Stimulated activated naive B cell treated with anti-CD40 and anti-IgM and Interleukin-4, amounts not matched to agents 10 μg/mL and 1 μg/mL and 100 μg/mL, for 72 hours (primary cell): Measurements from ENCODE around the gene HS3ST5.

Experiments used
- ATAC-seq, 2 donors: fragments of 150-1000 bp; cut with Tn5 transposase; replicated peaks; 2 replicates each; pipeline ENCODE4 v1.10.0; 2021; ENCODE audit warnings: moderate library complexity in 1 of 2
- DNase-seq: peaks from one replicate; pipeline ENCODE4 v3.0.0; 2021
- H3K27ac Mint-ChIP-seq: one replicate; pipeline ENCODE4 v1.8.0; 2022; ENCODE audit warnings: mild to moderate bottlenecking, mixed read lengths
- H3K27me3 Mint-ChIP-seq, 2 donors: one replicate each; pipeline ENCODE4 v1.8.0; 2022; ENCODE audit warnings: mixed read lengths in 2 of 2
- H3K36me3 Mint-ChIP-seq, 2 donors: one replicate each; pipeline ENCODE4 v1.8.0; 2022; ENCODE audit warnings: mixed read lengths in 2 of 2, mild to moderate bottlenecking in 1 of 2
- H3K4me1 Mint-ChIP-seq, 2 donors: one replicate each; pipeline ENCODE4 v1.8.0; 2022; ENCODE audit warnings: mixed read lengths in 2 of 2, mild to moderate bottlenecking in 1 of 2
- H3K4me3 Mint-ChIP-seq, 2 donors: one replicate each; pipeline ENCODE4 v1.8.0; 2022; ENCODE audit warnings: mild to moderate bottlenecking in 2 of 2, mixed read lengths in 2 of 2, moderate library complexity in 1 of 2
- H3K9me3 Mint-ChIP-seq, 2 donors: one replicate each; pipeline ENCODE4 v1.8.0; 2022; ENCODE audit warnings: mixed read lengths in 2 of 2, mild to moderate bottlenecking in 1 of 2

HS3ST5 gene

DNA sequence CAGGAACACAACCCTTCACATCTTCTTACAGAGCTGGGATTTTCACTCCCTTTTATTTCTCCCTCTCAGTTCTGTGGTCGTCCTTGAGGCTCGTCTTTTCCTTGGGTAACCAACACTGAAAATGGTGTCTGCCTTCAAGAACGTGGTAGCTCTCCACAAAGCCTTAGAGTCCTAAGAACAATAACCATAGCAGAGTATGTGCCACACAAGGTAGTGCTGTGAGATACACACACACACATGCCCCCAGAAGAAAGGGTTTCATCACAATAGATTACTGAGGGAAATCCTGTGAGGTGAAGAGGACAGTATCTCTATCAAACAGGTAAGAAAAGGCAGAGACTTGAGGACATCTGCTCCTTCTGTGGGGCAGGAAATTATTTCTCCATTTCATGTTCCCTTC is 267.0 kb downstream of the HS3ST5 start:
- Mint-ChIP-seq H3K4me1 (no peaks in the 10 kb centered on the region), H3K36me3 (no peaks in the 10 kb centered on the region), H3K4me3 (no peak overlapping the region), H3K9me3 (peaks cover 5 to 6% of the 10 kb centered on the region in 2 donors), H3K27ac (no peak overlapping the region), H3K27me3 (peaks cover 0 to 7% of the 10 kb centered on the region in 2 donors)
- no peak for ATAC-seq
- DNase-seq, result no peak

DNA sequence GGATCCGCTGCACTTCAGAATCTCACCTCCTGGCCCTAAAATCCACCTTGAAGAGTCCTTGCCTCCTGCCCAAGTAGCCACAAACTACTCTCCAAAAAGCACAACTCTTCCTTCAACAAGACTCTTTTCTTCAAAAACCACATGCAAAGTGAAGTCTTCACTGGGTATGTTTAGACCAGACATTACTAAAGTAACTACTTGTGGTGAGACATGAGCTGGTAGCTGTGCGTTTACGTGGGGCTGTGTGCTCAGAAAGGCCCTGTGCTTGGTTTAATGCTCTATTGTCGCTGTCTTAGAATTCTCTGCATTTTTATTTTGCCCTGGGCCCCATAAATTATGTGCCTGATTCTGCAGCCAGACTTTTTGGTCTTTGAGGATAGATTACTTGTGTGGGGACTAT is 267.5 kb downstream of the HS3ST5 start:
- no peaks in the 10 kb centered on the region for H3K4me1 Mint-ChIP-seq
- ATAC-seq (no peak), DNase-seq (no peak)
- H3K9me3 Mint-ChIP-seq, result peaks cover 4 to 5% of the 10 kb centered on the region in 2 donors
- H3K27me3 Mint-ChIP-seq, result peaks cover 0 to 11% of the 10 kb centered on the region in 2 donors
- H3K4me3 Mint-ChIP-seq, result no peak overlapping the region
- no peaks in the 10 kb centered on the region for H3K36me3 Mint-ChIP-seq
- H3K27ac Mint-ChIP-seq, result no peak overlapping the region

DNA sequence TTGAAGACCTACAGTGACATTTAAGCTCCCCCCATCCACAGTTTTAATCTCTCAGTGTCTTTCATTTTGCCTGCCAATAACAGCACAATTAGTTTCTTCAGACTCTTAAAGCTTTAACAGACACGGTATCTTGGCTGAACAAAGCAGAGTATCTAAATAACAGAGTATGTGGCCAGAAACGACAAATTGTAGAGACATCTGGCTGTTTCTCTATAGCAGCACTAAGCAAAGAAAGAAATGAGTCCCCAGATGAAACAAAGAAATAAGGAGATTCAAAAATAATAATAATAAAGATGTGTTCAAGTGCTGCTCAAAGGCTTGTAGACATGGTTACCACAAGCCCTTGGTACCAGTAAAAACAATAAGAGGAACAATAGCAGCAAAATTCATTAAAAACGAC is 274.1 kb downstream of the HS3ST5 start:
- ATAC-seq, result no peak
- H3K36me3 Mint-ChIP-seq, result no peaks in the 10 kb centered on the region

DNA sequence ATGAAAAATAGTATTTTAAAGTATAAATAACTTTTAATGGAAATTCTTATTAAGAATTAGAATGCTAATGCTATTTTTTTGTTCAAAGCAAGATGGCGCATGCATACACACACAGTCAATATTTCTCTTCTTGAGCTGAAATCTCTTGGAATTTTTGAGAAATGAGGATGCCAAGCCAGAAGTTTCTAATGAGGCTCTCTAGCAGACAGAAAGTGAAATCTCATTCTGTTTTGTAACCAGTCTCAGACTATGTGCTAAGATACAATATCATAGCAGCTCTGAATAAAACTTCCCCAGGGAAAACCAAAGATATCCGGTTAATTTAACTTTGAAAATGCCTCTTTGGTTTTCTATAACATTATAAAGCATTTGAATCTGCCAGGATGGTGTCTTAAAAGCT is 274.7 kb downstream of the HS3ST5 start:
- Mint-ChIP-seq H3K36me3 (no peaks in the 10 kb centered on the region), H3K27me3 (peaks cover 5 to 11% of the 10 kb centered on the region in 2 donors), H3K4me1 (peaks cover 3 to 5% of the 10 kb centered on the region in 2 donors), H3K27ac (no peak overlapping the region), H3K4me3 (no peak overlapping the region), H3K9me3 (peaks cover 2% of the 10 kb centered on the region in 2 donors)
- ATAC-seq, result no peak
- no peak for DNase-seq

More for the DNA sequence above, 274.1 kb downstream of the HS3ST5 start:
- Mint-ChIP-seq H3K9me3 (peaks cover 4 to 5% of the 10 kb centered on the region in 2 donors), H3K27me3 (peaks cover 5 to 11% of the 10 kb centered on the region in 2 donors), H3K4me1 (peaks cover 3 to 5% of the 10 kb centered on the region in 2 donors), H3K27ac (no peak overlapping the region), H3K4me3 (no peak overlapping the region)
- no peak for DNase-seq

DNA sequence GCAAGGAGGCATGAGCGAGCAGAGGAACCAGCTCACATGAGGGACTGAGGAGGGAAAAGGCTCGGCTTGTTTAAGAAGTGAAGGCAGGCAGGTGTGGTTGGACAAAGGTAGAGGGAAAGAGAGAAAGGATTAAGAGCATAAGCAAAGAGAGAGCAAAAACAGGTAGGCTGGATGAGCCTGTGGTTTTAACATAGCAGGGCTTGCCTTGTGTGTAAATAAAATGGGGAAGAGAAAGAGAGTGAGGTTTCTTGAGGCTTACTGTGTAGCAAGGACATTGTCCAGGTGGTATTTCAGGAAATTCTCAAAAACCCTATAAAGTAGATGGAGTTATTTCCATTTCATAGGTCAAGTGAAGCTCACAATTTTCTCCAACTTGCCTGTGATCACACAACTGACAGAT is 278.0 kb downstream of the HS3ST5 start:
- peaks cover 3 to 5% of the 10 kb centered on the region in 2 donors for H3K4me1 Mint-ChIP-seq
- H3K27ac Mint-ChIP-seq, result no peak overlapping the region

DNA sequence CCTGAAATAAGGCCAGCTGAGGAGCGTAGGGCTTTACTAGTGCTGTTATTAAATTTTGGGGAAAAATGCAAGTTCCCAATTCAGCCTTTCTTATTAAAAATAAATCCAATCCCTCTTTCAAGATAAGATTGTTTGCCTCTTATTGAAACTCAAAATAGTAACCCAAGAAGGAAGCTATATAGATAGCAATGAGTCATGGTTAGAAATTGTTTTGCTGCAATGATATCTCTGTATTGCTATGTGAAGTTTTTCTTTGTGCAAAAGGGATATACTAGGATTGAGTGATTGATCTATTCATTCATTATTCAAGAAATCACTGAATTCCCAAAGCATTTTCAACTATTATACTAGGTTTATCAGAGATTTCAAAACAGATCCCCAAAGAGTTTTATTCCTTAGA is 278.9 kb downstream of the HS3ST5 start:
- no peaks in the 10 kb centered on the region for H3K9me3 Mint-ChIP-seq
- peaks cover 3 to 5% of the 10 kb centered on the region in 2 donors for H3K4me1 Mint-ChIP-seq
- ATAC-seq (no peak), DNase-seq (no peak)
- H3K27ac Mint-ChIP-seq, result no peak overlapping the region
- H3K36me3 Mint-ChIP-seq, result no peaks in the 10 kb centered on the region
- H3K27me3 Mint-ChIP-seq, result peaks cover 0 to 5% of the 10 kb centered on the region in 2 donors
- H3K4me3 Mint-ChIP-seq, result no peak overlapping the region

More for the DNA sequence above, 278.0 kb downstream of the HS3ST5 start:
- no peak for DNase-seq
- Mint-ChIP-seq H3K36me3 (no peaks in the 10 kb centered on the region), H3K9me3 (no peaks in the 10 kb centered on the region), H3K4me3 (no peak overlapping the region), H3K27me3 (peaks cover 0 to 5% of the 10 kb centered on the region in 2 donors)
- ATAC-seq, result peak; percentile 36 to 41

DNA sequence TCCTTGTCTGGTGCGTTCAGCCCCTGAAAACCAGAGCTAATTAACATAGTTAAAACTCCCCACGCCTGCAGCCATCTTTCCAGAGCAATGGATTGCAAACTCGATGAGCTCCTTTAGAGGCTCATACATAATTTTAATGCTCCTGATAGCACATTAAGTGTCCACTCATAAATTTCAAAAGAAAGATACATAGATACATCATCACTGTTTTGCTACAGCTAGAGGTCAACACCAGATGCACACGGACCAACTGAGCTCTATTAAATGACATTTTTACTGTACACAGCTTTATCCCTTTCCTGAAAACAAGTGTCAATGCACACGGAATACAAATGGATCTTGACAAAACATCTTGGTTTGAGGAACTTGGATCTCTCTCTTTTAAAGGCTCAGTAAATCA is 280.6 kb downstream of the HS3ST5 start:
- Mint-ChIP-seq H3K27me3 (peaks cover 0 to 5% of the 10 kb centered on the region in 2 donors), H3K36me3 (no peaks in the 10 kb centered on the region), H3K9me3 (no peaks in the 10 kb centered on the region), H3K4me1 (peaks cover 3 to 5% of the 10 kb centered on the region in 2 donors), H3K27ac (no peak overlapping the region), H3K4me3 (no peak overlapping the region)
- ATAC-seq (no peak), DNase-seq (no peak)

DNA sequence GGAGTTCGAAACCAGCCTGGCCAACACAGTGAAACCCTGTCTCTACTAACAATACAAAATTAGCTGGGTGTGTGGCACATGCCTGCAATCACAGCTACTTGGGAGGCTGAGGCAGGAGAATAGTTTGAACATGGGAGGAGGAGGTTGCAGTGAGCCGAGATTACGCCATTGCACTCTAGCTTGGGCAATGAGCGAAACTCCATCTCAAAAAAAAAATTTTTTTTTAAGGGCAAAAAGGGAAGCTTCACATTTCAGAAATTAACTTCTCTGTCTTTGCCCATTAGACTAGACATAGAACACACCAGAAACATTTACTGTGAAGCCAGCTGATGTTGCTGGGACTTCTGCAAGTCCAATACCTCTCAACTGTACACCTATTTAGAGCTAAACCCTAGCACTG is 281.1 kb downstream of the HS3ST5 start:
- ATAC-seq (no peak), DNase-seq (no peak)
- H3K9me3 Mint-ChIP-seq, result no peaks in the 10 kb centered on the region
- H3K27me3 Mint-ChIP-seq, result peaks cover 0 to under 1% of the 10 kb centered on the region in 2 donors
- H3K36me3 Mint-ChIP-seq, result no peaks in the 10 kb centered on the region
- H3K4me3 Mint-ChIP-seq, result no peak overlapping the region
- peaks cover 3 to 5% of the 10 kb centered on the region in 2 donors for H3K4me1 Mint-ChIP-seq
- no peak overlapping the region for H3K27ac Mint-ChIP-seq

DNA sequence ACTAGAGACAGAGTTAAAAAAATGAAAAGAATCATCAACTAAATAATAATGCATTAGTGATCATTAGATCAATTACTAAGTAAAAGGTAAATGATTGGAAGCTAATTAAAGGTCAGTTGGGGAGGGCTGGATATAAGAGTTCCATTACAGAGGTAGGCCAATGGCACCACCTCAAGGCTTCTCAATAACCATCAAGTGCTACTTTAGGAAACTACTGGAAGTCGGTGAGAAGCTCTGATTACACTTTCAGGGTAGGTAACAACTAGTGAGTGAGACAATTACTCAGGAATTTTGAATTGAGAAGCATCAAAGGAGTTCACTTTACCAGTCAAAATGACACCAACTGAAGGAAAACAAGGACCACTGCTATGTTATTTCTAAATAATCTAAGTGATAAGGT is 281.7 kb downstream of the HS3ST5 start:
- Mint-ChIP-seq H3K9me3 (no peaks in the 10 kb centered on the region), H3K4me1 (peaks cover 3 to 5% of the 10 kb centered on the region in 2 donors), H3K27ac (no peak overlapping the region), H3K36me3 (no peaks in the 10 kb centered on the region), H3K4me3 (no peak overlapping the region), H3K27me3 (no peaks in the 10 kb centered on the region)
- no peak for ATAC-seq
- DNase-seq, result no peak

DNA sequence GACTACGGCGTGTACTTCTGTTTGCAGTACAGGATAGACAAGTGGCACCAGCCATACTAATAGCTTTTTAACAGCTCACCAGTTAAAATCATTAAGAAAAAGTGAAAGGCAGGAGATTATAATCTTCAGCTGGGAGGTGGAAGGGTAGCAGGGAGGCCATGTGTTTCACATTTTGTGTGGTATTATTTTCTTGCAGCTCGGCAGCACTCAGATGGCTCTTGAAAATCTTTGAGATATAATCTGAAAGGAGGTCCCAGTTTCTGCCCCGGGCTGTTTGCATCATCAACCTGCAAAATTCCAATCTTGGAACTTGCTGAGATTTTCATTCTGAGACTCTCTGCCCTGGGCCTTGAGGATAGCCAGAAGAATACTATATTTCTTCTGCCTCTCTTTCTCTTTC is 284.4 kb downstream of the HS3ST5 start:
- H3K27me3 Mint-ChIP-seq, result no peaks in the 10 kb centered on the region
- ATAC-seq, result no peak

DNA sequence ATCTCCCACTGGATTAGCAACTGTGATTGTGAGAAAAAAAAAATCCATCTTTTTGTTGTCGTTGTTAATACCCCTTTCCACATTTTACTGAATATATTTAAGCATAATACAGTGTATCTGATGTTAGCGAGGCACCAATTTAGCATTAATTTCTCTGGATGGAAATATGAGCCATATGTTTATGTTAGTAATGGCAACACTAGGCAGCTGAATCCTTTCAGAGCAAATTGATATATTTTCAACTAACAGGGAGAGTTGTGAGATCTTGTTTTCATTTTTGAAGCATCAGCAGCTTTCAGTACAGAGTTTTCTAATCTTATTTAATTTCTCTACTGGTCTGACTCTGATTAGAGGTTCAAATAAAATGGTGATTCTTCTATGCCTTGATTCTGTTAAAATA is 287.1 kb downstream of the HS3ST5 start:
- H3K4me3 Mint-ChIP-seq, result no peak overlapping the region
- no peak overlapping the region for H3K27ac Mint-ChIP-seq
- H3K9me3 Mint-ChIP-seq, result no peaks in the 10 kb centered on the region
- H3K27me3 Mint-ChIP-seq, result no peaks in the 10 kb centered on the region
- H3K4me1 Mint-ChIP-seq, result no peaks in the 10 kb centered on the region
- no peaks in the 10 kb centered on the region for H3K36me3 Mint-ChIP-seq
- DNase-seq (no peak), ATAC-seq (no peak)

More for the DNA sequence above, 284.4 kb downstream of the HS3ST5 start:
- Mint-ChIP-seq H3K36me3 (no peaks in the 10 kb centered on the region), H3K27ac (no peak overlapping the region), H3K4me3 (no peak overlapping the region), H3K4me1 (no peaks in the 10 kb centered on the region), H3K9me3 (no peaks in the 10 kb centered on the region)
- DNase-seq, result no peak

DNA sequence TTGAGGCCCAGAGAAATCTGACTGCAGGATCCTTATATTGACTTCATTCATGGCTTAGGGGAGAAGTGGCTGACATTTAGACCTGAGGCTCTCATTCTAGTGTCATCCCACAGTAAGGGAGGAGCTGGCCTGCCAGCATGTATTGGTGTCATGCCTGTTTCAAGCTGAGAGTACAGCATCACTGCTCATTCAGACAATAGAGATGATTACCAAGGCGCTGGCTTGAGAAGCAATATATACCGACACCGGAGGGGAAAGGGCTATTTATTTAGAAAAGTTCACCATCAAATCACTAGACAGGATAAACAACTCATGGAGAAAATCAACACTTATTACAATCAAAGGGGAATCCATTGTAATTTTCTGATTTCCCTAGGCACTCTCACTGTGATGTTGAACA is 287.5 kb downstream of the HS3ST5 start:
- ATAC-seq, result no peak
- Mint-ChIP-seq H3K27me3 (no peaks in the 10 kb centered on the region), H3K9me3 (no peaks in the 10 kb centered on the region), H3K4me1 (no peaks in the 10 kb centered on the region), H3K27ac (no peak overlapping the region), H3K36me3 (no peaks in the 10 kb centered on the region), H3K4me3 (no peak overlapping the region)
- DNase-seq, result no peak

DNA sequence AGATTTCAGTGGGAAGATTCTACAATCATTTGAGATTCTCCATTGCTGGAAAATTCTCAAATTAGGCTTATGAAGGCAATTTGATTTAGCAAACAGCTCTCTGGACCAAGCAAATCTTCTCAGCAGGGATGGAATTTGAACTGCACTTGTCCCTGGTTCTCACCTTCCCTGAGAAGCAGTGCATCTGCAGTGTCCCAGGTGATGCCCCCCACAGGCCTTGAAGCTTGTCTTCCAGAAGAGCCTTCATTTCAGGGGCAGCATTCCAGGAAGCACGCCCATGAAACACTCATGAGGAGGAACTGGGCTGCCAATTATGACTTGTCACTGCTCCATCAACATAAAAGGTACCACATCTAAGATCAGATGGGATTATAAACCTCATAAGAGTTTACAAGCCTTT is 289.0 kb downstream of the HS3ST5 start:
- H3K4me3 Mint-ChIP-seq, result no peak overlapping the region
- H3K27ac Mint-ChIP-seq, result no peak overlapping the region
- ATAC-seq (no peak), DNase-seq (no peak)
- no peaks in the 10 kb centered on the region for H3K27me3 Mint-ChIP-seq
- H3K36me3 Mint-ChIP-seq, result no peaks in the 10 kb centered on the region
- H3K9me3 Mint-ChIP-seq, result no peaks in the 10 kb centered on the region
- H3K4me1 Mint-ChIP-seq, result no peaks in the 10 kb centered on the region

DNA sequence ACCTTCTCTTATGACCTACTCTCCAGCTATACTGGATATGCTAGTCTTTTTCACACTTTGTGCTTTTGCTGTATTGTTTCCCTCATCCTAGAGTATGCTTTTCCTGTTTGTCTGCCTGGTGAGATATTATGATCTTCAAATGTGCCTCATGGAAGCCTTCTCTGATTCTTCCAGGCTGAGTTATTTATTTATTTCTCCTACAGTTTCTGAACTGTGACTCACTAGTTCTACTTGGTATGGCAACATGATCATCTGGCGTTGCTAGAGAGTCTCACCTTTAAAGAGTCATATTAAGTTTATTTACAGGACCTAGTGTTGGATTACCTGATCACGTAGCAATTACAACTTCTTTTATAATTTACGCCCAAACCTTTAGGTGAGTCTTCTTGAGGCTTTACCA is 290.7 kb downstream of the HS3ST5 start:
- H3K36me3 Mint-ChIP-seq, result no peaks in the 10 kb centered on the region
- H3K4me3 Mint-ChIP-seq, result no peak overlapping the region
- ATAC-seq, result no peak

DNA sequence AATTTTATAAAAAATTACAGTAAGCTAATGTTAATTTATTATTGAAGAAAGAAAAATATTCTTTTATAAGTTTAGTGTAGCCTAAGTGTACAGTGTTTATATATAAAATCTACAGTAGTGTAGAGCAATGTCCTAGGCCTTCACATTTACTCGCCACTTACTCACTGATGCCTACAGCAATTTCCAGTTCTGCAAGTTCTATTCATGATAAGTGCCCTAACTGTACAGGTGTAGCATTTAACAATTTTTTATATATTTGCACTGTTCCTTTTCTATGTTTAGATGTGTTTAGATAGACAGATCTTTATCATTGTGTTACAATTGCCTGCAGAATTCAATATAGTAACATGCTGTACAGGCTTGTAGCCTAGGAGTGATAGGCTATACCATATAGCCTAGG is 291.8 kb downstream of the HS3ST5 start:
- no peak overlapping the region for H3K4me3 Mint-ChIP-seq
- peaks cover 0 to 2% of the 10 kb centered on the region in 2 donors for H3K9me3 Mint-ChIP-seq
- H3K27me3 Mint-ChIP-seq, result no peaks in the 10 kb centered on the region
- no peak for DNase-seq
- H3K36me3 Mint-ChIP-seq, result no peaks in the 10 kb centered on the region
- no peak for ATAC-seq
- no peak overlapping the region for H3K27ac Mint-ChIP-seq
- H3K4me1 Mint-ChIP-seq, result no peaks in the 10 kb centered on the region

More for the DNA sequence above, 290.7 kb downstream of the HS3ST5 start:
- Mint-ChIP-seq H3K27ac (no peak overlapping the region), H3K4me1 (no peaks in the 10 kb centered on the region), H3K9me3 (peaks cover 0 to 2% of the 10 kb centered on the region in 2 donors), H3K27me3 (no peaks in the 10 kb centered on the region)
- no peak for DNase-seq
